Neural cell (in vitro differentiated cells): ENCODE results near the gene ITGB7. TPM values are rescaled to one million over a fixed set of nuclear protein-coding genes. Genes with fewer than 3 reads are reported as not detected.

ENCODE experiments used
- H2AFZ ChIP-seq: fragments of 200-600, 300-800 bp; sonication (generic), shearing (Covaris generic); 2 replicates; pipeline ENCODE4 v1.6.0; 2014; ENCODE audit warnings: low read depth, mild to moderate bottlenecking, antibody characterized with exemption, low read length, moderate library complexity
- H3F3A ChIP-seq: fragments of 200-600 bp; shearing (Covaris generic); 2 replicates; pipeline ENCODE4 v1.6.1; 2016; ENCODE audit warnings: mild to moderate bottlenecking, moderate library complexity, mixed read lengths, antibody characterized with exemption, low read length; ENCODE audit not compliant: insufficient read depth, poor library complexity, severe bottlenecking
- H3K27ac ChIP-seq: fragments of 200-600, 300-800 bp; sonication (generic), shearing (Covaris generic); 2 replicates; pipeline ENCODE4 v1.5.1; 2014; ENCODE audit warnings: mild to moderate bottlenecking, low read length, moderate library complexity
- H3K27me3 ChIP-seq: fragments of 300-800, 200-600 bp; sonication (generic), shearing (Covaris generic); 2 replicates; pipeline ENCODE4 v1.6.0; 2014; ENCODE audit warnings: mild to moderate bottlenecking, low read depth, low read length, moderate library complexity; ENCODE audit not compliant: insufficient read depth
- H3K36me3 ChIP-seq: fragments of 300-800, 200-600 bp; sonication (generic), shearing (Covaris generic); 2 replicates; pipeline ENCODE4 v1.5.1; 2014; ENCODE audit warnings: mild to moderate bottlenecking, antibody characterized with exemption, low read length, moderate library complexity; ENCODE audit not compliant: insufficient read depth
- H3K4me2 ChIP-seq: fragments of 300-800, 200-600 bp; sonication (generic), shearing (Covaris generic); 2 replicates; pipeline ENCODE4 v1.6.0; 2014; ENCODE audit warnings: mild to moderate bottlenecking, low read length
- H3K4me3 ChIP-seq: fragments of 300-800, 200-600 bp; sonication (generic), shearing (Covaris generic); 2 replicates; pipeline ENCODE4 v1.5.1; 2014; ENCODE audit warnings: mild to moderate bottlenecking, low read length, moderate library complexity
- H3K79me2 ChIP-seq: fragments of 200-600 bp; shearing (Covaris generic); replicated peaks from 2 replicates; pipeline ENCODE4 v1.6.0; 2014; ENCODE audit warnings: mild to moderate bottlenecking, low read length, moderate library complexity; ENCODE audit not compliant: insufficient read depth
- H3K9ac ChIP-seq: fragments of 300-800, 200-600 bp; sonication (generic), shearing (Covaris generic); 2 replicates; pipeline ENCODE4 v1.6.1; 2016; ENCODE audit warnings: mild to moderate bottlenecking, low read length, mixed read lengths
- H3K9me2 ChIP-seq: fragments of 200-600 bp; shearing (Covaris generic); 2 replicates; pipeline ENCODE4 v1.6.1; 2016; ENCODE audit warnings: mild to moderate bottlenecking, low read length, mixed read lengths; ENCODE audit not compliant: insufficient read depth
- H3K9me3 ChIP-seq: fragments of 200-600, 300-800 bp; sonication (generic), shearing (Covaris generic); 2 replicates; pipeline ENCODE4 v1.6.1; 2016; ENCODE audit warnings: mild to moderate bottlenecking, mixed run types, low read length, moderate library complexity, mixed read lengths
- H4K20me1 ChIP-seq: fragments of 200-600 bp; shearing (Covaris generic); 2 replicates; pipeline ENCODE4 v1.6.1; 2016; ENCODE audit warnings: mild to moderate bottlenecking, mixed run types; ENCODE audit not compliant: insufficient read depth
- CTCF ChIP-seq: fragments of 450-650 bp; IDR thresholded peaks from 2 replicates; pipeline ENCODE4 v1.5.1; 2014; ENCODE audit warnings: antibody characterized with exemption, mild to moderate bottlenecking, moderate library complexity; ENCODE audit not compliant: poor library complexity, severe bottlenecking
- EP300 ChIP-seq: fragments of 450-650 bp; conservative IDR thresholded peaks from 2 replicates; pipeline ENCODE4 v1.6.1; 2014; ENCODE audit warnings: antibody characterized with exemption, mild to moderate bottlenecking, moderate library complexity; ENCODE audit not compliant: poor library complexity, severe bottlenecking
- EZH2 ChIP-seq: fragments of 200-600, 300-800 bp; shearing (Covaris generic), sonication (generic); IDR thresholded peaks from 2 replicates; pipeline ENCODE4 v1.6.1; 2014; ENCODE audit warnings: antibody characterized with exemption, low read length, borderline replicate concordance, mild to moderate bottlenecking; ENCODE audit not compliant: insufficient read depth, poor library complexity, severe bottlenecking
- MXI1 ChIP-seq: fragments of 450-650 bp; conservative IDR thresholded peaks from 2 replicates; pipeline ENCODE4 v1.6.1; 2014; ENCODE audit warnings: antibody characterized with exemption, mild to moderate bottlenecking; ENCODE audit not compliant: poor library complexity, severe bottlenecking
- POLR2AphosphoS5 ChIP-seq: IDR thresholded peaks from 2 replicates; pipeline ENCODE4 v1.6.1; 2012
- RAD21 ChIP-seq: fragments of 450-650 bp; conservative IDR thresholded peaks from 2 replicates; pipeline ENCODE4 v1.6.1; 2014; ENCODE audit warnings: antibody characterized with exemption, mild to moderate bottlenecking, moderate library complexity
- REST ChIP-seq: IDR thresholded peaks from 2 replicates; pipeline ENCODE4 v1.6.1; 2012; ENCODE audit warnings: borderline replicate concordance
- SMC3 ChIP-seq: fragments of 450-650 bp; conservative IDR thresholded peaks from 2 replicates; pipeline ENCODE4 v1.6.1; 2014; ENCODE audit warnings: antibody characterized with exemption, mild to moderate bottlenecking, moderate library complexity; ENCODE audit not compliant: poor library complexity
- TAF1 ChIP-seq: IDR thresholded peaks from 2 replicates; pipeline ENCODE4 v1.6.1; 2012; ENCODE audit warnings: low read depth
- polyA plus RNA-seq: library from polyadenylated mRNA; depleted of rRNA; stranded (reverse); fragments of >200 nt; gene quantifications from 2 replicates; pipeline ENCODE4 v1.2.3, GENCODE V29; 2014

ITGB7 gene
- polyA plus RNA-seq, 1 donor from 2014 or later = not detected

GRCh38 chr12:53220694-53221202, 13.7 kb upstream of the ITGB7 start:
- H3K4me3 ChIP-seq = peak overlapping the region; percentile 86
- peak overlapping the region; percentile 94 for H3K4me2 ChIP-seq
- no peaks in the 10 kb centered on the region for H3K9me2 ChIP-seq
- H3K9ac ChIP-seq = peak overlapping the region; percentile 57
- H3K27ac ChIP-seq = peak overlapping the region; percentile 34
- H4K20me1 ChIP-seq = no peaks in the 10 kb centered on the region
- no peaks in the 10 kb centered on the region for H3K79me2 ChIP-seq
- no peaks in the 10 kb centered on the region for H3F3A ChIP-seq
- H3K36me3 ChIP-seq = no peaks in the 10 kb centered on the region
- H3K27me3 ChIP-seq = peaks cover 35% of the 10 kb centered on the region
- TF ChIP-seq MXI1 = peak; percentile 11
- TF ChIP-seq RAD21 = peak; percentile 1
- peak; percentile 9 for TF ChIP-seq SMC3
- peak; percentile 3 for TF ChIP-seq POLR2AphosphoS5
- TF ChIP-seq EP300 = no peak
- no peaks in the 10 kb centered on the region for H3K9me3 ChIP-seq
- H2AFZ ChIP-seq = peak overlapping the region; percentile 73

GRCh38 chr12:53219956-53220693, 13.1 kb upstream of the ITGB7 start:
- Histone ChIP-seq H2AFZ (peak overlapping the region; percentile 73), H3K27me3 (peaks cover 35% of the 10 kb centered on the region), H4K20me1 (no peaks in the 10 kb centered on the region), H3F3A (no peaks in the 10 kb centered on the region), H3K9me3 (no peaks in the 10 kb centered on the region), H3K27ac (peak overlapping the region; percentile 34), H3K9me2 (no peaks in the 10 kb centered on the region), H3K79me2 (no peaks in the 10 kb centered on the region), H3K4me3 (peak overlapping the region; percentile 86), H3K4me2 (peak overlapping the region; percentile 94), H3K36me3 (no peaks in the 10 kb centered on the region), H3K9ac (peak overlapping the region; percentile 57)
- TF ChIP-seq MXI1 (peak; percentile 81), TAF1 (no peak), EP300 (no peak), CTCF (no peak), RAD21 (peak; percentile 26), POLR2AphosphoS5 (peak; percentile 24), REST (peak; percentile 16), EZH2 (no peak), SMC3 (peak; percentile 25)
